ENCODE measurements around the gene OR52R1.
"Not testable (repeated sequence)": the region's sequence is repeated elsewhere in the genome, so short reads cannot be mapped to it uniquely, and the experiment has no call there.

The OR52R1 gene

GRCh38 chr11:4804280-4804679 lies at the start of gene OR52R1:
TSS of gene OR52R1 (minus strand) at chr11:4804380. CDS start at chr11:4804380, 0 bp downstream.
- DNase-seq (ENCODE audit: low read depth) = no peak

GRCh38 chr11:4851033-4851432 lies 46.9 kb upstream of the OR52R1 start:
- DNase-seq (ENCODE audit: low read depth) = no peak

DNA sequence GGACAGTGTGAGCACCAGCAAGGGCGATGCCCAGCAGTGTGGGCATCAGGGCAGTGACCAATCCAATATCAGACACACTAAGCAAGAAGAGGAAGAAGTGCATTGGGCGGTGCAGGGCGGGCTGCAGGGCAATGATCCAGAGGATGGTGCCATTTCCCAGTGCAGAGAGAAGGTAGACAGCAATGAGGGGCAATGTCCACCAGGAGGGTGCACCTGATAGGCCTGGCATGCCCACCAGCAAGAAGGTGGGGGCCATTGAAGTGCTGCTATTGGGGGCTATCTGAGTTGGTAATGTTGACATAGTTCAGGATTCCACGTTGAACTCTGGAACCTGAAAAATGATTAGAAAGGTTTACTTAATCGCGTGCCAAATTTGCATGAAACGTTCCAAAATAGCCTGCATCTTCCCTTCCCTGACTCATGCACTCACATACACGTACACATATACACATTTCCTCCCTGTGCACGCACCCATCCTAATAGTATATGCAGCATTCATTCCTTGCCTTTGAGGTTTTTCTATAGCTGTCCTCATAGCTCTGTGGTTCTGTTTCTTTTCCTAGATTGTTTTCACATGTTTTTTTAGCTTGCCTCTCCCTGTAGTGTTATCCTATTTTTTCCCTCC lies 44.8 kb upstream of the OR52R1 start, which contains the start of gene OR51S1:
Gene OR51S1, minus strand, starts transcription at position 301 of the 625 bp plus-strand sequence. Its CDS starts 0 bp downstream, at position 301.
- DNase-seq (ENCODE audit: low read depth) = no peak

DNA sequence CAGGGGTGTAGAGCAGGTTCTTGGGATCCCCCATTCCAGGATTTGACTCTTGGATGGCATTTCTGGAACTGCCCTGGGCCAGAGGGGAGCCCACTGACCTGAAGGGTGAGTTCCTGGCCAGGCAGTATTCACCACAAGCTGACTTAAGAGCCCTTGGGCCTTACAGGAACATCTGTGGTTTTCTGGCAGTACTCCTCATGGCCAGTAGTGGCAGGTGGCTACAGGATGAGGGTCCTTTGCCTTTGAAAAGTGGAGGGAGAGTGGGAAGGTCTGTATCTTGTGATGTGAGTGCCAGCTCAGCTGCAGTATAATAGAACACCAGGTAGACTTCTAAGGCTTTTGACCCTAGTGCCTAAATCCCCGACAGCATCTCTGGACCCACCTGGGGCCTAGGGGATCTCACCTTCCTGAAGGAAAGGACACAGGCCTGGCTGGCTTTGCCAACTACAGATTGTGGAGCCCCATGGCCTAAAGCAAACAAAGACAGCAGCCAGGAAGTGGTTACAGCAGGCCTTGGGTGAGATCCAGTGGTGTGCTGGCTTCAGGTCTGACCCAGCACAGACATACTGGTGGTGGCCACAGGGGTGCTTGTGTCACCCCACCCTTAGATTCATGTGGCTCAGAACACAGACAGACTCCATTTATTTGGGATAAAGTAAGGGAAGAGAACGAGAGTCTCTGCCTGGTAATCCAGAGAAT lies 35.8 kb upstream of the OR52R1 start:
- DNase-seq (ENCODE audit: low read depth) = no peak

GRCh38 chr11:4830909-4831308 lies 26.7 kb upstream of the OR52R1 start:
- DNase-seq (ENCODE audit: low read depth) = no peak

- no peak for DNase-seq (ENCODE audit: low read depth)
Measured at GRCh38 chr11:4830346-4830745, 26.2 kb upstream of the OR52R1 start.

GRCh38 chr11:4826425-4826824 lies 22.2 kb upstream of the OR52R1 start:
- no peak for DNase-seq (ENCODE audit: low read depth)

- DNase-seq (ENCODE audit: low read depth) = no peak
Measured at GRCh38 chr11:4825132-4825531, 21.0 kb upstream of the OR52R1 start.

- DNase-seq (ENCODE audit: low read depth) = no peak
Measured at GRCh38 chr11:4821021-4821420, 16.8 kb upstream of the OR52R1 start, which contains the start of gene OR51F2. TSS of gene OR51F2 (plus strand) at chr11:4821321. CDS start at chr11:4821422, 101 bp downstream.

- no peak for DNase-seq (ENCODE audit: low read depth)
Measured at GRCh38 chr11:4809246-4809645, 5.1 kb upstream of the OR52R1 start.

- DNase-seq (ENCODE audit: low read depth) = no peak
Measured at GRCh38 chr11:4808476-4808875, 4.3 kb upstream of the OR52R1 start.

DNA sequence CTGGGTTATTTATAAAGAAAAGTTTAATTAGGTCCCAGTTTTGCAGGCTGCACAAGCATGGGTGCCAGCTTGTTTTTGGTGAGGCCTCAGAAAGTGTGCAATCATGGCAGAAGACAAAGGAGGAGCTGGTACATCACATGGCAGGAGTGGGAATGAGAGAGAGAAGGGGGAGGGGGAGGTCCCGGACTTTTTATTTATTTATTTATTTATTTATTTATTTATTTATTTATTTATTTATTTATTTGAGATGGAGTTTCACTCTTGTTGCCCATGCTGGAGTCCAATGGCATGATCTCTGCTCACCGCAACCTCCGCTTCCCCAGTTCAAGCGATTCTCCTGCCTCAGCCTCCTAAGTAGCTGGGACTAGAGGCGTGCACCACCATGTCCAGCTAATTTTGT lies 2.9 kb downstream of the OR52R1 start:
- not testable (repeated sequence) for DNase-seq (ENCODE audit: low read depth)

DNA sequence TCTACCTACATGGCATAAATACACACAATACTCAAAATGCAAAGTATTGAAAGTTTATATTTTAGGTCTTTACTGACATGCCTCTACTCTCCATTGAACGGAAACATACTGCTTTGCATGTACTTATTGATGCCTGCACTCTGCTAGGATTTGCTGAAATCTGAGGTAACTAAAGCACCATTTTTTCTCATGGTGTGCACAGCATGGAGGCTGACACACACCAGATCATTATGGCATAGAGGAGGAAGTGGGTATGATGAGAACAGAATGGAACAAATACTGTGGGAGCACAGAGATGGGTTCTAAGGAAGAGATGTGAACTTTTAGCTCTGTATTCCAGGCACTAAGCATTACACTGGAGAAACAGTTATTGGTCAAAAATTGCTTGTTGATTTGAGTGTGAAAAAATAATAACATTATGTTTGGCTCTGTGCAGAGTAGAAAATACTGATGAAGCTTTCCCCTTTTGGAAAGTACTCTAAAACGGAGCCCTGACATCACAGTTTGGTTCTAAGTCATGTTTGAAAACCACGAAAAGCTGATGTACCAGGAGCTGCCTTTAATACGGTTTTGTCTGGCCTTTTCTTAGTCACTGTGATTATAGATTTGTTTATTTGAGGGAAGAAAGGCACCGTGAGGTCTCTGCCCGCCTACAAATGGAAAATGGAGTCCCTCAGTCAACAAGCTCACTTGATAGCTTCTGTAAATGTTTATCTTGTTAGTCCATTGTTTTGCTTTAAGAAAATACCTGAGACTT lies 5.6 kb downstream of the OR52R1 start:
- DNase-seq (ENCODE audit: low read depth) = no peak

DNA sequence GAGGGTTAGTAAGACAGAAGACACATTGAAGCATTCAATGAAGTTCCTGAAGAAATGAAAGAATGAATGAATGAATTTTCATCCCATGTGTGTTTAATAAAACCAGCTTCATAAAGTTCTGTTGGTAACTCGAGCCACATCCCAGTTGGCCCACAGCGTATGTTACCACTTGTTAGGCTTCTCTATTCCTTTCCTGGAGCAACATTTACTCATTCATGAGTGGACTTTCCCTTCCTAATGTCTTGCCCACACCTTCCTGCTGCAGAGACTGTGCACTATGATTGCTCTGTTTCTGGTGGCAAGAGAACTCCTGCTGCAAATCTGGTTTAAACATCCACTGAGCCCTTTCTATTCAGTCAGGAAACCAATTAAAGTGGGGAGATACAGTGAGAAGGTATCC lies 7.0 kb downstream of the OR52R1 start:
- DNase-seq (ENCODE audit: low read depth) = no peak

DNA sequence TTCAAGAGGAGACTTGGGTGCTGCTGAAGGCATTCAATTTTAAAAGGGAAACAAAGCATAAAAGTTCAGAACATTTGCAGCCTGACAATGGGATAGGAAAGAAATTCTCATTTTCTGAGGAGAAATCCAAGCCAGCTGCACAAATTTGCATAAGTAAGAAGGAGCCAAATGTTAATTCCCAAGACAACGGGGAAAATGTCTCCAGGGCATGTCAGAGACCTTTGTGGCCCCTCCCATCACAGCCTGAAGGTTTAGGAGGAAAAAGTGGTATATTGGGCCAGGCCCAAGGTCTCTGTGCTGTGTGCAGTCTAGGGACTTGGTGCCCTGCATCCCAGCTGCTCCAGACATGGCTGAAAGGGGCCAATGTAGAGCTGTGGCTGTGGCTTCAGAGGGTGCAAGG lies 21.7 kb downstream of the OR52R1 start:
- DNase-seq (ENCODE audit: low read depth) = no peak

DNA sequence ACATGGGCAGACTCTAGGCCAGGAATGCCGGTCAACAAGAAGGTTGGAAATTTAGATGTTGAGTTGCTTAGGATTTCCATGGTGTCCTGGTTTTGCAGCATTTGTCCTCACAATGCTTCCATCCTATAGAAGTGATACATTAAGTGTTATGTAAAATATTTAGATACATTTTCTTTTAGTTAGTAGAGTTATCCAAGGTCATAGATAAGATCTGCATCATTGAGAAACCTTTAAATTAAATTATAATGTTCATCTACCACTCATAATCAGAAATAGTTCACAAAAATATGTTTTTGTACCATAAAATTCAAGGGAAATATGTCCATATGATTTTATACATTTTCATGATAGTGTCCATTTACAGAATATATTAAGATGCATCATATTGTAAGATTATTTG lies 34.3 kb downstream of the OR52R1 start, which contains the start of gene OR51F1:
Gene OR51F1, minus strand, starts transcription at position 101 of the 400 bp plus-strand sequence. Its CDS starts 0 bp downstream, at position 101.
- DNase-seq (ENCODE audit: low read depth) = no peak

DNA sequence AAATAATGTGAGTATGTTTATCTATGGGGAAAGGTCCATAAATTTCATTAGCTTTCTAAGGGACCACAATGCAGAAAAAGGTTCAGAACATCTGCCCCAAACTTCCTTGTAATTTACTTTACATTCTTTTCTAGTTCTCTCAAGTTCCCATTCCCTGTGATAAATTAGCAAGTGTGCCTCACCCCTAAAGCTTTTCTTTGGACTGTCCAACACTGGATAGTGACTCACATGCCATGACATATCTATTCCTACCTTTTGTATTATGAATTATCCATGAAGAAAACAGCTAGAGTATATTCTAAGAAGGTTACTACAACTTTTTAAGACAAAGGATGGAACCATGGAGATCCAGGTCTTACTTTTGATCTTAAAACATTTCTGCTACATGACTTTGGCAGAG lies 36.1 kb downstream of the OR52R1 start:
- no peak for DNase-seq (ENCODE audit: low read depth)

DNA sequence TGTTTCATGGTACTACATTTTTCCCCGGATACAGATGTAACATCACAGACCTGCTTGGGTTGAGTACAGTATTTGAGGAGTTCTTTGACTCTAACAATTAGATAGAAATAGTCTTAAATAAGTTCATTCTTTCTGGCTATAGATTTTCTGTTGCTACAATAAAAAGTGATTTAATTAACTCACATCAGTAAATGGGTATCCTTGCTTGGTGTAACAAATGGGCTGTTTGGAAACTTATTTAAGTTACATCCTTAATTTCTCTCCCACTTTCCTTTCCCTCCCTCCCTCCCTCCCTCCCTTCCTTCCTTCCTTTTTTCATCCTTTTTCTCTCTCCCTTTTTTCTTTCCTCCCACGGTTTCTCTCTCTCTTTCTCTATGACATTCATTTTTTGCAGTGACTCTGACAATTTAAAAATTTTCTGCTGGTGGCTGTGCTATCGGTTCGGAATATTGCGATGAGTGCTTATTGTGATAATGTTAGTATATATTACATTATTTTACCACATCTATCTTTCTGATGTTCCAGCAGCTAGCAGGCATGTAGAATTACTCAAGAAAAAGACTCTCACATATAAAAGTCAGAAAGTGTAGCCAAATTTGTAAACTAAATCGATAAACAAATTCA lies 37.6 kb downstream of the OR52R1 start:
- DNase-seq (ENCODE audit: low read depth) = no peak

DNA sequence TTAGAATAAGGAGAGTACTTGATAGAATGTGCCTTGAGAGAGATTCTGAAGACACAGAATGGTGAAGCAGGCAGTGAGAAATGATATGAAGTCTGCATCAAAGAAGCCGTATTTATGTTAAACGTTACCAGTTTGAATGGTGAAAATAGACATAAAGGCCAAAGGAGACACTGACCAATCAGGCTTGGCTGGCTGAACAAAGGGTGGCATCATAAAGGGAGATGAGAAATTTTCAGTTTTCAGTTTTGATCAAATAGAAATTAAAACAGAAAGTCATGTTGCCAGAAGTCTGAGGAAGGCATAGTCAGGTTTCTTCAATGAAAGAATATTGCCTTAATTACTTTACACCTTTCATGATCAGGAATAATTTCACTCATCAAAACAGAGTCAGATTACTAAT lies 41.1 kb downstream of the OR52R1 start:
- DNase-seq (ENCODE audit: low read depth) = no peak
